ENCODE data around the gene LDLRAP1. TPM values are rescaled to one million over a fixed set of nuclear protein-coding genes. Genes with fewer than 3 reads are reported as not detected.
A peak's percentile ranks its signal among the peaks of the same experiment; 100 is the strongest.

The LDLRAP1 gene
- total and polyA plus RNA-seq, 2 donors (not counting 1 experiment from before 2014, with no cell fraction given), result 7.3 to 21.0 TPM

GRCh38 chr1:25563330-25564215 lies 20.2 kb downstream of the LDLRAP1 start:
- no peak for TF ChIP-seq CTCF (conservative IDR thresholded peaks at IDR 0.05 in 1 of 2, IDR thresholded peaks at IDR 0.05 in 1 of 2; ENCODE audit: low read depth in 1 of 2, low read length in 2 of 2)
- TF ChIP-seq EZH2 (IDR thresholded peaks at IDR 0.05; ENCODE audit: low read length, missing control alignments), result no peak

GRCh38 chr1:25564777-25565574 lies 21.6 kb downstream of the LDLRAP1 start:
- no peaks in the 10 kb centered on the region for H3K27me3 ChIP-seq (ENCODE audit: control insufficient read depth, insufficient read depth, low read length)
- no peak overlapping the region for H3K27ac ChIP-seq (ENCODE audit: insufficient read depth, low read length)
- H3K79me2 ChIP-seq (ENCODE audit: control insufficient read depth, insufficient read depth, low read length), result no peaks in the 10 kb centered on the region
- no peaks in the 10 kb centered on the region for H4K20me1 ChIP-seq (ENCODE audit: control insufficient read depth, extremely low read depth, insufficient read depth, low read length)
- H2AFZ ChIP-seq (ENCODE audit: low read length), result no peak overlapping the region
- TF ChIP-seq CTCF (conservative IDR thresholded peaks at IDR 0.05 in 1 of 2, IDR thresholded peaks at IDR 0.05 in 1 of 2; ENCODE audit: low read depth in 1 of 2, low read length in 2 of 2) (no peak), EZH2 (IDR thresholded peaks at IDR 0.05; ENCODE audit: low read length, missing control alignments) (no peak)
- peaks cover 9% of the 10 kb centered on the region for H3K36me3 ChIP-seq (ENCODE audit: control insufficient read depth, insufficient read depth, low read length)
- DNase-seq (ENCODE audit: low read depth in 2 of 2), result peak; percentile 15 to 40
- H3K9me3 ChIP-seq (ENCODE audit: control insufficient read depth, insufficient read depth, low read depth, low read length), result no peaks in the 10 kb centered on the region
- no peak overlapping the region for H3K4me2 ChIP-seq (ENCODE audit: extremely low read depth, insufficient read depth, low read length)
- peaks cover 33% of the 10 kb centered on the region for H3K4me1 ChIP-seq (ENCODE audit: control insufficient read depth, extremely low read depth, insufficient read depth, low read length)
- H3K9ac ChIP-seq (ENCODE audit: insufficient read depth, low read length), result no peak overlapping the region
- no peak overlapping the region for H3K4me3 ChIP-seq (replicated peaks in 1 of 4; ENCODE audit: control extremely low read depth in 1 of 4, insufficient read depth in 1 of 4, low read depth in 3 of 4, low read length in 4 of 4)

More at GRCh38 chr1:25563330-25564215, 20.2 kb downstream of the LDLRAP1 start:
- Histone ChIP-seq H3K9ac (ENCODE audit: insufficient read depth, low read length) (no peak overlapping the region), H3K27me3 (ENCODE audit: control insufficient read depth, insufficient read depth, low read length) (no peaks in the 10 kb centered on the region), H3K27ac (ENCODE audit: insufficient read depth, low read length) (no peak overlapping the region), H3K4me1 (ENCODE audit: control insufficient read depth, extremely low read depth, insufficient read depth, low read length) (peaks cover 26% of the 10 kb centered on the region), H3K4me3 (replicated peaks in 1 of 4; ENCODE audit: control extremely low read depth in 1 of 4, insufficient read depth in 1 of 4, low read depth in 3 of 4, low read length in 4 of 4) (no peak overlapping the region), H3K9me3 (ENCODE audit: control insufficient read depth, insufficient read depth, low read depth, low read length) (no peaks in the 10 kb centered on the region), H3K4me2 (ENCODE audit: extremely low read depth, insufficient read depth, low read length) (no peak overlapping the region), H3K79me2 (ENCODE audit: control insufficient read depth, insufficient read depth, low read length) (no peaks in the 10 kb centered on the region), H3K36me3 (ENCODE audit: control insufficient read depth, insufficient read depth, low read length) (peaks cover 9% of the 10 kb centered on the region), H2AFZ (ENCODE audit: low read length) (no peak overlapping the region), H4K20me1 (ENCODE audit: control insufficient read depth, extremely low read depth, insufficient read depth, low read length) (no peaks in the 10 kb centered on the region)
- no peak for DNase-seq (ENCODE audit: low read depth in 2 of 2)

- H3K4me3 ChIP-seq (replicated peaks in 1 of 4; ENCODE audit: control extremely low read depth in 1 of 4, insufficient read depth in 1 of 4, low read depth in 3 of 4, low read length in 4 of 4), result no peak overlapping the region
- H3K79me2 ChIP-seq (ENCODE audit: control insufficient read depth, insufficient read depth, low read length), result no peaks in the 10 kb centered on the region
- no peaks in the 10 kb centered on the region for H3K27me3 ChIP-seq (ENCODE audit: control insufficient read depth, insufficient read depth, low read length)
- peaks cover 9% of the 10 kb centered on the region for H3K36me3 ChIP-seq (ENCODE audit: control insufficient read depth, insufficient read depth, low read length)
- no peak overlapping the region for H2AFZ ChIP-seq (ENCODE audit: low read length)
- no peak for DNase-seq (ENCODE audit: low read depth in 2 of 2)
- H3K4me1 ChIP-seq (ENCODE audit: control insufficient read depth, extremely low read depth, insufficient read depth, low read length), result peaks cover 33% of the 10 kb centered on the region
- no peaks in the 10 kb centered on the region for H3K9me3 ChIP-seq (ENCODE audit: control insufficient read depth, insufficient read depth, low read depth, low read length)
- H3K27ac ChIP-seq (ENCODE audit: insufficient read depth, low read length), result no peak overlapping the region
- no peak for TF ChIP-seq EZH2 (IDR thresholded peaks at IDR 0.05; ENCODE audit: low read length, missing control alignments)
- no peak overlapping the region for H3K9ac ChIP-seq (ENCODE audit: insufficient read depth, low read length)
- no peaks in the 10 kb centered on the region for H4K20me1 ChIP-seq (ENCODE audit: control insufficient read depth, extremely low read depth, insufficient read depth, low read length)
- H3K4me2 ChIP-seq (ENCODE audit: extremely low read depth, insufficient read depth, low read length), result no peak overlapping the region
Observed at GRCh38 chr1:25565626-25566025, 22.2 kb downstream of the LDLRAP1 start.

Measured in fibroblast of lung (primary cell).